Breast epithelium (tissue), 4 donors: ENCODE data around the gene KREMEN1. TPM values are rescaled to one million over a fixed set of nuclear protein-coding genes. Genes with fewer than 3 reads are reported as not detected.

Experiments
- DNase-seq, 2 donors: peaks; one replicate each; pipeline ENCODE4 v3.0.0-alpha.2; 2019; ENCODE audit warnings: low spot score in 2 of 2
- H3K27ac ChIP-seq, 2 donors: fragments of 200-600 bp; sonication (generic) in 1 of 2; one replicate each; pipeline ENCODE4 v1.5.1; 2016 to 2019; ENCODE audit warnings: mild to moderate bottlenecking in 1 of 2
- H3K27me3 ChIP-seq, 2 donors: fragments of 200-600 bp; sonication (generic) in 1 of 2; one replicate each; pipeline versions ENCODE4 v1.5.1 to v1.6.0; 2017 to 2019; ENCODE audit warnings: control low read depth in 1 of 2, mild to moderate bottlenecking in 1 of 2
- H3K36me3 ChIP-seq: fragments of 200-600 bp; one replicate; pipeline ENCODE4 v1.5.1; 2019
- H3K4me1 ChIP-seq, 2 donors: fragments of 200-600 bp; sonication (generic); one replicate each; pipeline ENCODE4 v1.5.1; 2016 to 2019; ENCODE audit warnings: control low read depth in 1 of 2
- H3K4me3 ChIP-seq, 3 donors: fragments of 200-600 bp; sonication (generic); 1 replicate in 2 of 3; 2 replicates in 1 of 3; pipeline ENCODE4 v1.5.1; 2016 to 2019; ENCODE audit warnings: mild to moderate bottlenecking in 3 of 3, moderate library complexity in 2 of 3
- H3K9me3 ChIP-seq, 2 donors: fragments of 200-600 bp; sonication (generic) in 1 of 2; one replicate each; pipeline ENCODE4 v1.5.1; 2016 to 2019; ENCODE audit warnings: control low read depth in 1 of 2
- CTCF ChIP-seq, 3 donors: fragments of 450-650 bp; IDR thresholded peaks; one replicate each; pipeline ENCODE4 v1.5.1; 2016 to 2017; ENCODE audit warnings: antibody characterized with exemption in 3 of 3, mild to moderate bottlenecking in 3 of 3, moderate library complexity in 3 of 3
- POLR2A ChIP-seq: fragments of 450-650 bp; IDR thresholded peaks from one replicate; pipeline ENCODE4 v1.6.1; 2016; ENCODE audit warnings: antibody characterized with exemption, mild to moderate bottlenecking, moderate library complexity
- POLR2AphosphoS5 ChIP-seq, 3 donors: sonication (generic); formaldehyde crosslinking; IDR thresholded peaks; one replicate each; pipeline ENCODE4 v1.6.1; 2017; ENCODE audit warnings: antibody characterized with exemption in 3 of 3
- intact Hi-C: fragments of 100-400 bp; cut with DNase I; formaldehyde crosslinking; loops from one replicate; pipeline ENCODE4 v1.15.1; 2023; ENCODE audit warnings: low total_unique reads
- total RNA-seq, 3 donors: library from RNA; depleted of rRNA; stranded (reverse); fragments of >200 nt; gene quantifications; one replicate each; pipeline ENCODE4 v1.1.0, GENCODE V29; 2016

The KREMEN1 gene
- total RNA-seq, 3 donors from 2014 or later, result 9.5 to 13.6 (median 13.5) TPM

DNA sequence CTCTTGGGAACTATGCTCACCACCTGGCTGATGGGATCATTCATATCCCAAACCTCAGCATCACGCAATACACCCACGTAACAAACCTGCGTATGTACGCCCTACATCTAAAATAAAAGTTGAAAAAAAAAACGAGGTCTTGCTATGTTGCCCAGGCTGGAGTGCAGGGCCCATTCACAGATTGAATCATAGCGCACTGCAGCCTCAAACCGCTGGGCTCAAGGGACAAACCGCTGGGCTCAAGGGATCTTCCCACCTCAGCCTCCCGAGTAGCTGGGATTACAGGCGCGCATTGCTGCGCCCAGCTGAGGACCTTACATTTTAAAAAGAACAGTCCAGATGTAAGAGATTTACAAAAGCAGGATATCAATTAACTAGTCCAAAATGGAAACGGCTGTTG, 91.0 kb downstream of the KREMEN1 start:
- no peak for DNase-seq

DNA sequence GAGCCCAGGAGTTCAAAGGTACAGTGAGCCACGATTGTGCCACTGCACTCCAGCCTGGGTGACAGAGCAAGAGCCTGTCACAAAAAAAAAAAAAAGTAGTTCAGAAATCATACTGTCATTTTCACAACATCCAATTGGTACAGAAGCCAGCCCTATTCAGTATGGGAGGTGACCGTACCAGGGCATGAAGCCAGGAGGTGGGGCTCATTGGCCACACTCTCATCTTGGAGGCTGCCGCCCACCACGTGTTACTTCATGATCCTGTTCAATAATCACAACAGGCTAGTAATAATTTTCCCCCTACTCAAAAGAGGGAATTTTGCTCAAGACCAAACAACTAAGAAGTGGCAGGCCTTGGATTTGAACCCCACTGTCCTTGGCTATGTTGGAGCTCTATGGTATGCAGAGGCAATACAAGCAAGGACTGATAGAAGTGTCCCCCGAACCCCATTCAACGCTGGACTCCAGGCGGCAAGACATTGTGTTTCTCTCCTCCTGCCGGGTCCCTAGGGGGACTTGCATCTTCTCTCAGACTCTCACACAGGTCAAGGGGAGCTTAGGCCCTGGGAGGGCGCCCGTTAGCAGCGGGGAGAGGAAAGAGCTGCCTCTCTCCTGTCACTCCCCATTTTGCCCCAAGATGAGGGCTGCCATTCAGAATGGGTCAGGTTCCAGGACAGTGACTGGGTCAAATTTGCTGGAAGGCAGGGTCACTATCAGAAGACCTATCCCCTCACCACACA, 92.7 kb downstream of the KREMEN1 start:
- Histone ChIP-seq H3K4me3 (no peak overlapping the region), H3K9me3 (no peaks in the 10 kb centered on the region), H3K4me1 (no peaks in the 10 kb centered on the region), H3K36me3 (no peaks in the 10 kb centered on the region), H3K27me3 (no peaks in the 10 kb centered on the region), H3K27ac (no peak overlapping the region)
- no peak for DNase-seq
- TF ChIP-seq CTCF (IDR thresholded peaks at IDR 0.05) (no peak), POLR2A (no peak)
- intact Hi-C loops, result no loop called here

More for the DNA sequence above, 91.0 kb downstream of the KREMEN1 start:
- no peaks in the 10 kb centered on the region for H3K36me3 ChIP-seq
- H3K4me3 ChIP-seq, result no peak overlapping the region
- TF ChIP-seq POLR2A, result no peak
- TF ChIP-seq POLR2AphosphoS5 (IDR thresholded peaks at IDR 0.05), result no peak
- no peak for TF ChIP-seq CTCF (IDR thresholded peaks at IDR 0.05)
- no peaks in the 10 kb centered on the region for H3K9me3 ChIP-seq
- no peaks in the 10 kb centered on the region for H3K4me1 ChIP-seq
- no peak overlapping the region for H3K27ac ChIP-seq
- intact Hi-C loops, result no loop called here
- no peaks in the 10 kb centered on the region for H3K27me3 ChIP-seq

DNA sequence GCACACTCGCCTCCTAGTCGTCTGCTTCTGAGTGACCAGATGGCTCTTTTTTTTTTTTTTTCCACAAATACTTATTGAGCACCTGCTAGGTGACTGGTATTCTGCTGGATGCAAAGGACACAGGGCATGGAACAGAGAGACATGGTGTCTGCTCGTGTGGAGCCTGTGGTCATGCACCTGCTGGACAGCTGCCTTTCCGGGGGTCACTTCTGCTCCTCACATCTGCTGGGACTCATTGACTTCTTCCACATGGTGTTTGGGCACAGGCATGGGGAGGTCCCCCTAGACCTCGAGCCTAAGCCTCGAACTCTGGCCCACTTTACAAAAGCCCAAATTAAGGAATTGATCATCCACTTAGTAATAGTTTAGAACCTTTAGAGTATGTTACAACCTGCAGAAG, 93.3 kb downstream of the KREMEN1 start:
- DNase-seq, result no peak
- Histone ChIP-seq H3K27me3 (no peaks in the 10 kb centered on the region), H3K27ac (no peak overlapping the region), H3K4me3 (no peak overlapping the region), H3K36me3 (no peaks in the 10 kb centered on the region), H3K4me1 (no peaks in the 10 kb centered on the region), H3K9me3 (no peaks in the 10 kb centered on the region)
- no peak for TF ChIP-seq POLR2A
- TF ChIP-seq POLR2AphosphoS5 (IDR thresholded peaks at IDR 0.05), result no peak
- no peak for TF ChIP-seq CTCF (IDR thresholded peaks at IDR 0.05)
- intact Hi-C loops, result no loop called here

DNA sequence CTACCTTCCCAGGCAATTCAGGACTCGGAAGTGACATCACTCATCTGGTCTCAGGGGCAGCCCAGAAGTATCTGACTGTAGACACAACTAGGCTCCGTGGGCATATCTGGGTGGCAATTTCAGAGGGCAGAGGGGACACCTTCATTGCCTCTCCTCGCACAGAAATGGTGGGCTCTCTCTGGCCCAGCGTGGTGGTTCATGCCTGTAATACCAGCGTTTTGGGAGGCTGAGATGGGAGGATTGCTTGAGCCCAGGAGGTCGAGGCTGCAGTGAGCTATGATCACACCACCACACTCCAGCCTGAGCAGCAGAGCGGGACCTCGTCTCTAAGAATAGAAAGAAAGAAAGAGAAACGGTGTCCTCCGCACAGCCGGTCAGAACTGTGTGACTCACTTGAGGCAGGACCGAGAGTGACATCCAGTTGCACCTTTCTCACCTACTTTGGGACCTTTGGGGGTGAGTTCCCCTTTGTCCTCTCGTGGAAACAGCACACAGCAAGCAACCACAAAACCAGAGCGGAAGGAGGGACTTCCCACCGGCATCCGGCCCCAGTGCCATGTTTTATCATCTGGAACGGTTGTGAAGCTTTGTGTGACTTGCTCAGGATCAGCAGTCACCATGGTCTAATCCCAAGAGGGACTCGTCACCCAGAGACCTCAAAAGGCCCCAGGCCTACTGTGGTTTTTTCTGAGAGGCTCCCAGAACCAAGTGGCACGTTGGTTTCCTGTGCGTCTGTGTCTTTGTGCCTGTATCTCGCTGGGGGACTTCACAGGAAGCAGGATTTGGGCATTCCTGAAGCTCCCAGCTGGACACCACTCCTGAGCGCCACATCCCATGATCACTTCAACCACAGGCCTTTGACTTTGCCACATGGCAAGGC, 94.4 kb downstream of the KREMEN1 start:
- Histone ChIP-seq H3K9me3 (no peaks in the 10 kb centered on the region), H3K27me3 (no peaks in the 10 kb centered on the region), H3K4me3 (no peak overlapping the region), H3K4me1 (no peaks in the 10 kb centered on the region), H3K27ac (no peak overlapping the region), H3K36me3 (no peaks in the 10 kb centered on the region)
- TF ChIP-seq POLR2A (no peak), CTCF (IDR thresholded peaks at IDR 0.05) (no peak), POLR2AphosphoS5 (IDR thresholded peaks at IDR 0.05) (no peak)
- intact Hi-C loops, result no loop called here
- DNase-seq, result no peak

DNA sequence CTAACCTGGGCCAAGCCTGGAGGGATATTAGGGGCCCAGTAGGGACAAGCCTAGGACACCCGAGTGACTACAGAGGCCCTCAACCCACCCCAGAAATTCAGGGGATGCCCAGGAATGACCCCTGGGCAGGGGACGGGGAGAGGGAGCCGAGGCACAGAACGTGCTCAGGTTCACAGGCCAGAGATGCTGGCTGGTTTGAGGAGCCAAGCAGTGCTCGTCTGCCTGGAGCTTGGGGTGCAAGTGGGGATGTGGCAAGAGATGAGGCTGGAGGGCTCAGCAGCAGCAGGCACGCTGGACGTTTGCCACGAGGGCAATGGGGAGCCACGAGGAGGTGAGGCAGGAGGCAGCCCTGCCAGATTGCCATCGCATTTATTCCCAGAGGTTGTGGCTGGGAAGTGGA, 98.9 kb downstream of the KREMEN1 start:
- H3K27ac ChIP-seq, result no peak overlapping the region
- no peak for TF ChIP-seq POLR2AphosphoS5 (IDR thresholded peaks at IDR 0.05)
- no peak for TF ChIP-seq POLR2A
- TF ChIP-seq CTCF (IDR thresholded peaks at IDR 0.05), result no peak
- H3K36me3 ChIP-seq, result no peaks in the 10 kb centered on the region
- H3K4me3 ChIP-seq, result no peak overlapping the region
- intact Hi-C loops, result no loop called here
- no peaks in the 10 kb centered on the region for H3K27me3 ChIP-seq
- peaks cover 19 to 32% of the 10 kb centered on the region in 2 donors for H3K9me3 ChIP-seq
- no peaks in the 10 kb centered on the region for H3K4me1 ChIP-seq
- DNase-seq, result no peak
